Central memory CD8-positive, alpha-beta T cell (primary cell): ENCODE results near the gene RASSF6.
"Not testable (repeated sequence)": the region's sequence is repeated elsewhere in the genome, so short reads cannot be mapped to it uniquely, and the experiment has no call there.

ENCODE experiments used
- ATAC-seq: fragments of 150-1000 bp; cut with Tn5 transposase; replicated peaks from 2 replicates; pipeline ENCODE4 v1.10.0; 2022; ENCODE audit warnings: mild to moderate bottlenecking, moderate FRiP score, moderate number of reproducible peaks; ENCODE audit not compliant: poor library complexity, severe bottlenecking; ENCODE audit errors: extremely low read depth
- DNase-seq, 2 donors: peaks; one replicate each; pipeline ENCODE4 v3.0.0; 2021; ENCODE audit warnings: low spot score in 2 of 2
- H3K27ac Mint-ChIP-seq: one replicate; pipeline ENCODE4 v1.8.0; 2022; ENCODE audit warnings: low read depth, mild to moderate bottlenecking, moderate library complexity, mixed read lengths
- H3K27me3 Mint-ChIP-seq: one replicate; pipeline ENCODE4 v1.8.0; 2022; ENCODE audit warnings: mixed read lengths
- H3K36me3 Mint-ChIP-seq: one replicate; pipeline ENCODE4 v1.8.0; 2022; ENCODE audit warnings: mild to moderate bottlenecking, moderate library complexity, mixed read lengths; ENCODE audit not compliant: insufficient read depth
- H3K4me1 Mint-ChIP-seq: one replicate; pipeline ENCODE4 v1.8.0; 2022; ENCODE audit warnings: mixed read lengths
- H3K4me3 Mint-ChIP-seq: one replicate; pipeline ENCODE4 v1.8.0; 2022; ENCODE audit warnings: mild to moderate bottlenecking, moderate library complexity, mixed read lengths
- H3K9me3 Mint-ChIP-seq: one replicate; pipeline ENCODE4 v1.8.0; 2022; ENCODE audit warnings: mixed read lengths

The RASSF6 gene

GRCh38 chr4:73646117-73646516, 25.9 kb upstream of the RASSF6 start:
- no peak overlapping the region for H3K4me3 Mint-ChIP-seq
- H3K36me3 Mint-ChIP-seq, result peaks cover 2% of the 10 kb centered on the region
- no peaks in the 10 kb centered on the region for H3K4me1 Mint-ChIP-seq
- DNase-seq, result no peak
- no peak overlapping the region for H3K27ac Mint-ChIP-seq
- peaks cover 6% of the 10 kb centered on the region for H3K27me3 Mint-ChIP-seq
- no peak for ATAC-seq
- H3K9me3 Mint-ChIP-seq, result peaks cover 5% of the 10 kb centered on the region

GRCh38 chr4:73631565-73632226, 11.5 kb upstream of the RASSF6 start:
- Mint-ChIP-seq H3K4me3 (no peak overlapping the region), H3K27ac (no peak overlapping the region)
- no peak for ATAC-seq

DNA sequence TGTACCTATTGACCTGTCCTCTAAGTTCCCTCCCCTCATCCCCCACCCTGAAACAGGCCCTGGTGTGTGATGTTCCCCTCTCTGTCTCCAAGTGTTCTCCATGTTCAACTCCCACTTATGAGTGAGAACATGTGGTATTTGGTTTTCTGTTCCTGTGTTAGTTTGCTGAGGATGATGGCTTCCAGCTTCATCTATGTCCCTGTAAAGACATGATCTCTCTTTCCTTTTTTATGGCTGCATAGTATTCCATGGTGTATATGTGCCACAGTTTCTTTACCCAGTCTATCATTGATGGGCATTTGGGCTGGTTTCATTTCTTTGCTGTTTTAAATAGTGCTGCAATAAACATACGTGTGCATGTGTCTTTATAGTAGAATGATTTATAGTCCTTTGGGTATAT, 8.6 kb upstream of the RASSF6 start:
- H3K27me3 Mint-ChIP-seq, H3K4me3 Mint-ChIP-seq, H3K36me3 Mint-ChIP-seq, DNase-seq, H3K9me3 Mint-ChIP-seq, H3K27ac Mint-ChIP-seq, ATAC-seq, H3K4me1 Mint-ChIP-seq: not testable (repeated sequence)

More at GRCh38 chr4:73631565-73632226, 11.5 kb upstream of the RASSF6 start:
- H3K27me3 Mint-ChIP-seq, result no peaks in the 10 kb centered on the region
- no peaks in the 10 kb centered on the region for H3K4me1 Mint-ChIP-seq
- H3K36me3 Mint-ChIP-seq, result no peaks in the 10 kb centered on the region
- H3K9me3 Mint-ChIP-seq, result peaks cover 5% of the 10 kb centered on the region
- DNase-seq, result no peak

DNA sequence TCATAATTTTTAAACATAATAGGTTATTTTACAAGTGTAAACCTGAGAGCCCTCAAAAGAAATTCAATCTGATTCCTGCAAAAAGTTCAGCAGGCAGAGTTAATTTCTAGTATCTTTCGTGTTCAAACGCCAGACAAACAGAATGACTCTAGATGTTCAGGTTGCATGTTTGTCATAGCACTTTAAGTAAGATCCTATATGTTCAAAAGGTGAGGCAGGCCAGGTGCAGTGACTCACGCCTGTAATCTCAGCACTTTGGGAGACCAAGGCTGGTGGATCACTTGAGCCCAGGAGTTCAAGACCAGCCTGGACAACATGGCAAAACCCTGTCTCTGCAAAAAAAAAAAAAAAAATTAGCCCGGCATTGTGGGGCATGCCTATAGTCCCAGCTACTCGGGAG, 1.1 kb upstream of the RASSF6 start:
- no peak overlapping the region for H3K4me3 Mint-ChIP-seq
- peaks cover 23% of the 10 kb centered on the region for H3K27me3 Mint-ChIP-seq
- H3K4me1 Mint-ChIP-seq, result no peaks in the 10 kb centered on the region
- no peaks in the 10 kb centered on the region for H3K9me3 Mint-ChIP-seq
- ATAC-seq, result no peak
- DNase-seq, result no peak
- H3K27ac Mint-ChIP-seq, result no peak overlapping the region
- no peaks in the 10 kb centered on the region for H3K36me3 Mint-ChIP-seq

DNA sequence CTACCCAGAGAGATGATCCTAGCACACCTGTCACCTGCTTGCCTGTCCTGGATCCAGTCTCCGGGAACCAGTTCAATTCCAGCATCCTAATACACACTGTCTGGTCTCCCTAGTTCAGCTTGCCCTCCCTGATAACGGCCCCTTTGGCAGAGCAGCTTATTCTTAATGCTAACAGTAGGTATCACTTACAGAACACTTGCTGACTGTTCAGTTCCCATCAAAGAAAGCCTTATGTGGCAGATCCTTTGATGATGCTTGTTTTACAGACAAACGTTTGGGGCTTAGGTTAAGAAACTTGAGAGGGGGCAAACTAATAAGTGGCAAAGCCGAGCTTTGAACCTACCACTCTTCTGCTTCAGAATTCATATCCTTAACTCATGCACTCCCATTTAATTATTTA, 890 bp downstream of the RASSF6 start:
- no peak for DNase-seq

DNA sequence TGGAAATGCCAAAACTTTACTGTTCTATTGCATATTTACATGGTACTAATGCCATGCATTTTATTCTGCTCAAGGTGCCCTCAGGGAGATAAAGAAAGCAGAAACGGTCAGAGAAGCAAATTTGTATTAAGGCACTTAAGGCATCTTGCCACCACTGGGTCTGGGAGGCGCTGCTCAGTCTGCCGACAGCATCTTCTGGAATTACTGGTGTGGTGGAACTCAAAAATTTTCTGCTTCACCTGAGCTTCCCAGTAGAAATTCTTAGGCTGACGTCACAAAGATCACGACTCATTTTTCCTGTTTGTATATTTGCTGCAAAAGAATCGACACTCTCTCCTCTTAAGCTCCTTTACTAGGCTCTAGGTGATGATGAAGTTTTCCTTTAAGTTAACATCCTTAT, 3.0 kb downstream of the RASSF6 start:
- no peak for ATAC-seq
- H3K27me3 Mint-ChIP-seq, result peaks cover 23% of the 10 kb centered on the region
- H3K27ac Mint-ChIP-seq, result no peak overlapping the region
- no peak overlapping the region for H3K4me3 Mint-ChIP-seq
- H3K4me1 Mint-ChIP-seq, result no peaks in the 10 kb centered on the region
- no peaks in the 10 kb centered on the region for H3K36me3 Mint-ChIP-seq
- no peak for DNase-seq
- H3K9me3 Mint-ChIP-seq, result peaks cover 6% of the 10 kb centered on the region

More for the DNA sequence above, 890 bp downstream of the RASSF6 start:
- H3K27ac Mint-ChIP-seq, result no peak overlapping the region
- no peak for ATAC-seq
- H3K4me3 Mint-ChIP-seq, result no peak overlapping the region
- peaks cover 23% of the 10 kb centered on the region for H3K27me3 Mint-ChIP-seq
- H3K36me3 Mint-ChIP-seq, result no peaks in the 10 kb centered on the region
- no peaks in the 10 kb centered on the region for H3K9me3 Mint-ChIP-seq
- H3K4me1 Mint-ChIP-seq, result no peaks in the 10 kb centered on the region

DNA sequence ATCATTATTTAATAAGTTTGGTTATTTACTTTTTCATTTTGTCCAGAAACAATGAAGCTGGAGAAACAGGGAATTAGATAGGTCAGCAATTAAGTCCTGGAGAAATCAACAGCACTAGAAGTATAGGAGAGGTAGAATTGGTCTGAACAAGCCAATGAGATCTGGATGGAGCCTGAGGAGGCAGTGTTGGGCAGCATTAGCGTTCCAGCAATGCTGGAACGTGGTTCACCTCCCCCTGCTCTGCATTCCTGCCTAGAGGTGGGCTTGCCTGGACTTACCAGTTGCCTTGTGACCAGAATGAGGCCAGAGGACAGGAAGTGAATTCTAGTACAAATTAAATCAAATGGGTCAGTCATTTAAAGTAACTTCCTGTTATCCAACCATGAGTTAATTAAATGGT, 4.6 kb downstream of the RASSF6 start:
- Mint-ChIP-seq H3K36me3 (no peaks in the 10 kb centered on the region), H3K9me3 (peaks cover 6% of the 10 kb centered on the region), H3K4me3 (no peak overlapping the region), H3K4me1 (no peaks in the 10 kb centered on the region), H3K27ac (no peak overlapping the region), H3K27me3 (peaks cover 19% of the 10 kb centered on the region)
- ATAC-seq, result no peak
- DNase-seq, result no peak

DNA sequence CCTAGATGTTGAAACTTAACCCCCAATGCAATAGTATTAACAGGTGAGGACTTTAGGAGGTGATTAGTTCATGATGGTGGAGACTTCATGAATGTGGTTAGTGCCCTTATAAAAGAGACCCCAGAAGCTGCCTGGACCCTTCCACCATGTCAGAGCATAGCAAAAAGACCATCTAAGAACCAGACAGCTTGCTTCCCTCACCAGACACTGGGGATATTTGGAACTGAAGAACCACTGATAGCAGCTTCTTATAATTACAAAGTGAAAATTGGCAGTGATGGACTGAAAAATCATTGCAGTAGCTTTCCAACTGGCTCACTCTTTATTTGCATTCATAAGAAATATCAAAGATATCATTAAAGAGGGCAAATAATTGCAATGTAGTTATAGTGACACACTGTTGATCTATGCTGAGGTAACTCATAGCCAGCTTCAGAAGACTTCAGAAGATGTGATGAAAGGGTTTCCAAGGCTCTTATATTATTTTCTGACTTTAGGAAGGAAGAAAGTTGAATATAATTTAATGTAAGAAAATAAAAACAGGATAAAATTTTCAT, 5.8 kb downstream of the RASSF6 start:
- H3K27ac Mint-ChIP-seq, result no peak overlapping the region
- peaks cover 6% of the 10 kb centered on the region for H3K9me3 Mint-ChIP-seq
- no peak overlapping the region for H3K4me3 Mint-ChIP-seq

DNA sequence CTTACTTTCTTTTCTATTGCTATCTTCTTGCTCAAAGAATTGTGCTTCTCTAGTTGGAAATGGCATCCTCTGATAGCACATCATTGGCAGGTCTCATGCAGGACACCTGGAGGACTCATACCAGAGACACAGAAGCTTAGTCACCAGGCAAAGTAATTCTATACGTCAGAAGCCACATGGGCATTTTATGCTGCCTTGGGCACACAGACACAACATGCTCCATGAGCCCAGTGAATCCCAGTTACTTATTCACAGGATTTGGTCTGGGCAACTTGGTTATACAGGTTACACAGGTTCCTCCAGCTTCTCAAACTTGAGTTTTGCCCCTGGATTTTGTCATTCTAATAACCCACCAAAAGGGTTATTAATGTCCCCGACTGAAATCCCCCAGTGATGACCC, 7.1 kb downstream of the RASSF6 start:
- no peaks in the 10 kb centered on the region for H3K4me1 Mint-ChIP-seq
- no peak overlapping the region for H3K4me3 Mint-ChIP-seq
- H3K9me3 Mint-ChIP-seq, result peaks cover 6% of the 10 kb centered on the region
- H3K27ac Mint-ChIP-seq, result no peak overlapping the region
- no peak for ATAC-seq
- no peak for DNase-seq
- H3K36me3 Mint-ChIP-seq, result no peaks in the 10 kb centered on the region
- no peaks in the 10 kb centered on the region for H3K27me3 Mint-ChIP-seq

More for the DNA sequence above, 5.8 kb downstream of the RASSF6 start:
- ATAC-seq, result no peak
- no peak for DNase-seq
- H3K36me3 Mint-ChIP-seq, result no peaks in the 10 kb centered on the region
- H3K4me1 Mint-ChIP-seq, result no peaks in the 10 kb centered on the region
- peaks cover 6% of the 10 kb centered on the region for H3K27me3 Mint-ChIP-seq

GRCh38 chr4:73612032-73612431, 8.2 kb downstream of the RASSF6 start:
- DNase-seq, result no peak
- H3K4me3 Mint-ChIP-seq, result no peak overlapping the region
- H3K27ac Mint-ChIP-seq, result no peak overlapping the region
- H3K4me1 Mint-ChIP-seq, result no peaks in the 10 kb centered on the region
- no peaks in the 10 kb centered on the region for H3K27me3 Mint-ChIP-seq
- no peaks in the 10 kb centered on the region for H3K36me3 Mint-ChIP-seq
- peaks cover 6% of the 10 kb centered on the region for H3K9me3 Mint-ChIP-seq
- no peak for ATAC-seq

DNA sequence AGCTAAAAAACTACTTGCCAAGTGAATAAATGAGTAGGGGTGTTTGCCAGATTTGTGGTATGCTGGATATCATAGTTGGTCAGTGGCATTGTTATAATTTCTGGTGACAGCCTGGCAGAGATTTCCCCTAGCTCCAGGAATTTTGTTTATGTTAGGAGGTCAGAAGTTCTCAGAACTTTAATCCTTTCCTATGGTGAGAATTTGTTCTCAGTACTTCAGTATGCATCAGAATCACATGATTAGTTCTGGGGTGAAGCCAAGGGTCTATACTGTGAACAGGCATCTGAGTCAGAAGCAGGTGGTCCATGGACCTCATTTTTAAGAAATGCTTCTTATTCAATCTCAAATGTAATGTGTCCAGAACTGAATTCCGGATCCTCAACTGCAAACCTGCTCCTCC, 10.5 kb downstream of the RASSF6 start:
- no peaks in the 10 kb centered on the region for H3K36me3 Mint-ChIP-seq
- H3K9me3 Mint-ChIP-seq, result peaks cover 6% of the 10 kb centered on the region
- ATAC-seq, result no peak
- no peak overlapping the region for H3K27ac Mint-ChIP-seq
- no peak overlapping the region for H3K4me3 Mint-ChIP-seq
- H3K27me3 Mint-ChIP-seq, result no peaks in the 10 kb centered on the region
- H3K4me1 Mint-ChIP-seq, result no peaks in the 10 kb centered on the region
- no peak for DNase-seq

DNA sequence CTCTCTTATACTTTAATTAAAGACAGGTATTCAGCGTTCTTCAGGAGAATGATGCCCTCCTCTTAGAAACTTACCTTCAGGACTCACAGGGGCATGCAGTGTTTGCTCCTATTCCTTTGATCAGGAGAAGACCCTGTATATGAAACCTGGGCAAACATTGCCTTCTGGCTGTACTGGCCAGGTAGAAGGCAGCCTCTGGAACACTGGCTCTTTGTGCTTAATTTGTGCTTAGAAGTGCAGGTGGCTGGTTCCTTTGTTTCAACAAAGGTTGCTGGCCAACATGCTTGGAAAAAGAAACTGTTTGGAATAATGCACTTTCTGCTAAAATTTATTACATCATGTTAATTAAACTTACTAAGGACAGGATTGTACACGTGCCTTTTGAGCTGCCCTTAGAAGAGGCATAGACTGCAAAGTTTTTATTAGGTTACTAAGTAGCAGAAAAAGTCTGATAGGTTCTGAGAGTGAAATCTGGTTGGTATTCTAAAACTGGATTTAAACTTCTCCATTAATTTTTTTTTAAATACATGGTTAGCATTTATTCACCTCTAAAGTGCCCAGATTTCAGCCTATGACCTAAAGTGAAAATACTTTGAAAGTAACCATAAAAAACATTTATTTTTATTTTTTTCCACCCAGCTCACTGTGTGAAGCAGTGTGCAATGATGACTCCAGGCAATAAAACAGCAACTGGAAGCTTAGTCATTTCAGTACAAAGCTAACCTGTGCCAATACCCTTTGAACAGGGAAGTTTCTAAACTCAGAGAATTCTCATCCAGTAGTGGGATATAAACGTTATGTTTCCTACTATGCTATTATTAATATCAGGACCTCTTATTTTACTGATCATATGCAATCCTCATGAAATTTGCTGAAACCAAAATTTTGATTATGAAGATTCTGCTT, 11.3 kb downstream of the RASSF6 start:
- Mint-ChIP-seq H3K27me3 (no peaks in the 10 kb centered on the region), H3K4me1 (no peaks in the 10 kb centered on the region), H3K27ac (no peak overlapping the region), H3K9me3 (peaks cover 5% of the 10 kb centered on the region), H3K4me3 (no peak overlapping the region), H3K36me3 (no peaks in the 10 kb centered on the region)
- ATAC-seq (no peak), DNase-seq (no peak)
